GM13976 (cell line): Measurements from ENCODE around the gene BCKDHB.

ENCODE experiments used
- DNase-seq: peaks from one replicate; pipeline ENCODE4 v3.0.0; 2012; ENCODE audit warnings: low spot score
- in situ Hi-C: fragments of 300-500 bp; cut with MboI; formaldehyde crosslinking; loops from one replicate; pipeline ENCODE4 v1.12.0; 2022; ENCODE audit warnings: low sequenced_read_pairs, mixed read lengths, inconsistent platforms; ENCODE audit not compliant: unreplicated experiment
- TF ChIP-seq, protein P1 (sequence below): IDR thresholded peaks from 2 replicates; pipeline ENCODE4 v1.5.1; 2012; ENCODE audit warnings: borderline replicate concordance, mild to moderate bottlenecking; ENCODE audit not compliant: insufficient read depth; ENCODE audit errors: extremely low read depth, missing control alignments, control extremely low read depth

The BCKDHB gene

GRCh38 chr6:80186082-80186481, 79.6 kb downstream of the BCKDHB start:
- no peak for DNase-seq
- in situ Hi-C loops, result no loop called here
- TF ChIP-seq, protein P1, sequence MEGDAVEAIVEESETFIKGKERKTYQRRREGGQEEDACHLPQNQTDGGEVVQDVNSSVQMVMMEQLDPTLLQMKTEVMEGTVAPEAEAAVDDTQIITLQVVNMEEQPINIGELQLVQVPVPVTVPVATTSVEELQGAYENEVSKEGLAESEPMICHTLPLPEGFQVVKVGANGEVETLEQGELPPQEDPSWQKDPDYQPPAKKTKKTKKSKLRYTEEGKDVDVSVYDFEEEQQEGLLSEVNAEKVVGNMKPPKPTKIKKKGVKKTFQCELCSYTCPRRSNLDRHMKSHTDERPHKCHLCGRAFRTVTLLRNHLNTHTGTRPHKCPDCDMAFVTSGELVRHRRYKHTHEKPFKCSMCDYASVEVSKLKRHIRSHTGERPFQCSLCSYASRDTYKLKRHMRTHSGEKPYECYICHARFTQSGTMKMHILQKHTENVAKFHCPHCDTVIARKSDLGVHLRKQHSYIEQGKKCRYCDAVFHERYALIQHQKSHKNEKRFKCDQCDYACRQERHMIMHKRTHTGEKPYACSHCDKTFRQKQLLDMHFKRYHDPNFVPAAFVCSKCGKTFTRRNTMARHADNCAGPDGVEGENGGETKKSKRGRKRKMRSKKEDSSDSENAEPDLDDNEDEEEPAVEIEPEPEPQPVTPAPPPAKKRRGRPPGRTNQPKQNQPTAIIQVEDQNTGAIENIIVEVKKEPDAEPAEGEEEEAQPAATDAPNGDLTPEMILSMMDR, result no peak

DNA sequence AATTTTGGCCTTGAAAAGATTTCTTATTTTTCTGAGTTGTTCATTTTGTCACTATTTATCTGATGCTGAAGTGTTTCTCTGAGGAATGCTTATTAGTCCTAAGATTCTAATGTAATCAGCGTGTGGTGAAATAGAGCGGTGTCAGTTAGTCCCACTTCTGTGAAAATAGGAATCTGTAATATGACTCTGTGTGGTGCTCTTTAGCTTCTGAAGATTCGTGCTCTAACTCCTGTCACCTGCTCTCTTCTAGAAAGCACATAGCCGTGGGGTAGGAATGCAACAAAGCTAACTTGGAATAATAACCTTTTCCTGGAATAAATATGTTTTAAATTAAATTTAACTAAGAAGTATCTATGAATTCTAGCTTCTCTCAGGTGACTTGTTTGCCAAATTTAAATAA, 90.4 kb downstream of the BCKDHB start:
- TF ChIP-seq, protein P1, result no peak
- in situ Hi-C loops, result no loop called here
- DNase-seq, result no peak

DNA sequence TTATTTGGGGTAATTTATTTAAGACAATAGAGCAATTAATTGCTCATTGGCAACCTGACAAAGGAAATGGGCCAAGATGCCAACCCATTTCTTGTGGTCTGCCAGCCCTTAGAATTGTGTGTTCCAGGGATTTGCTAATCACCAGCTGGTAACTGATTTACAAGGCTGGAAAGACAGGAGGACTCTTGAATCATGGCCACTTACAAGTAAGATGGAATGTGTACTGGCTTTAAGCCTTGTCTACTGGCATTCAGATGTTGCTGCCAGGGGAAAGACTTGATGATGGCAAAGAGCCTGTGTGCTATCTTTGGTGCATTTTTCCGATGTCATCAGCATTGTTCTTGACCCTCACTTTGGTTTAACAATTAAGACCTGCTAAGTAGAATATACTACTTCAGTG, 91.0 kb downstream of the BCKDHB start:
- no peak for DNase-seq
- TF ChIP-seq, protein P1, result no peak
- in situ Hi-C loops, result no loop called here

- in situ Hi-C loops, result no loop called here
- TF ChIP-seq, protein P1, result no peak
- no peak for DNase-seq
These were observed 91.5 kb downstream of the BCKDHB start for GRCh38 chr6:80197986-80198385.

DNA sequence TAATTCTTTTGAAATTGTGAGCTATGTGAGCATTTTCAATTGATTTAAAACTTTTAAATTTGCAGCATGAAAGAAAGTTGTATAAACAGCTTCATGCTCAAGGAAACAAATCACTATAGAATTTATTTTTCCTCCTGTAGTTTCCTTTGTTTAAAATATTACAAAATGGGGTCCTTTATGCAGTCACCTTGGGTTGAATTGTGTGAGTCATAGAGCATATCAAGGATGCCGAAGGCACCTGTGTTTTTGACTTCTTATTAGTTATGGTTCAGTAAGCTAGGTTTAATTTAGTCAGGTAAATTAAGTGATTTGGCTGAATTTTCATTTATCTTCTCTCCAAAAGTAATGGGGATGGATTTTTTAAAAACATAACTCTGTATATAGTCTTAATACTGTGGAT, 96.8 kb downstream of the BCKDHB start:
- in situ Hi-C loops, result no loop called here
- TF ChIP-seq, protein P1, result no peak
- DNase-seq, result no peak

- TF ChIP-seq, protein P1, result no peak
- in situ Hi-C loops, result no loop called here
- no peak for DNase-seq
These were observed 98.9 kb downstream of the BCKDHB start for GRCh38 chr6:80205404-80205803.

GRCh38 chr6:80206758-80207157, 100.3 kb downstream of the BCKDHB start:
- TF ChIP-seq, protein P1, result no peak
- in situ Hi-C loops, result no loop called here
- DNase-seq, result no peak
